Calu3 (cell line): ENCODE data around the gene PPP1R3C. TPM values are rescaled to one million over a fixed set of nuclear protein-coding genes. Genes with fewer than 3 reads are reported as not detected.

Experiments
- BruUV-seq: library from RNA; stranded (reverse); fragments of 400-500 nt; replicated peaks from 2 replicates; lab custom pipeline; 2021; lab: Mats Ljungman, UMichigan
- CTCF ChIA-PET: fragments of 300-600 bp; sonication (Branson Sonifier 250); formaldehyde crosslinking; loops from one replicate; lab custom pipeline; 2022; ENCODE audit warnings: antibody characterized with exemption; lab: Charles Lee
- DNase-seq: peaks from one replicate; pipeline ENCODE4 v3.0.0; 2022
- H3K27ac Mint-ChIP-seq: one replicate; pipeline ENCODE4 v1.8.0; 2022; ENCODE audit warnings: mixed read lengths; ENCODE audit not compliant: unreplicated experiment
- H3K27me3 Mint-ChIP-seq: one replicate; pipeline ENCODE4 v1.8.0; 2022; ENCODE audit warnings: mixed read lengths; ENCODE audit not compliant: unreplicated experiment
- H3K36me3 Mint-ChIP-seq: one replicate; pipeline ENCODE4 v1.8.0; 2022; ENCODE audit warnings: mild to moderate bottlenecking, moderate library complexity, mixed read lengths; ENCODE audit not compliant: insufficient read depth, unreplicated experiment
- H3K4me1 Mint-ChIP-seq: one replicate; pipeline ENCODE4 v1.8.0; 2022; ENCODE audit warnings: mild to moderate bottlenecking, low read depth, mixed read lengths; ENCODE audit not compliant: unreplicated experiment
- H3K4me3 Mint-ChIP-seq: one replicate; pipeline ENCODE4 v1.8.0; 2022; ENCODE audit warnings: mild to moderate bottlenecking, low read depth, moderate library complexity, mixed read lengths; ENCODE audit not compliant: unreplicated experiment
- H3K9me3 Mint-ChIP-seq: one replicate; pipeline ENCODE4 v1.8.0; 2022; ENCODE audit warnings: low read depth, mixed read lengths; ENCODE audit not compliant: unreplicated experiment
- intact Hi-C: fragments of 100-400 bp; cut with micrococcal nuclease; formaldehyde crosslinking; loops from one replicate; pipeline ENCODE4 v1.10.0; 2022; ENCODE audit not compliant: unreplicated experiment
- total RNA-seq: library from RNA; stranded (reverse); gene quantifications from 2 replicates; pipeline ENCODE4 v1.2.3, GENCODE V29; 2022
- TF ChIP-seq, protein P1 (sequence below): fragments of 200-600 bp; IDR thresholded peaks from one replicate; pipeline ENCODE4 v1.8.0; 2022; ENCODE audit warnings: antibody characterized with exemption; ENCODE audit not compliant: unreplicated experiment

Gene PPP1R3C
- total RNA-seq, 1 experiment from 2014 or later: 5.5 TPM

DNA sequence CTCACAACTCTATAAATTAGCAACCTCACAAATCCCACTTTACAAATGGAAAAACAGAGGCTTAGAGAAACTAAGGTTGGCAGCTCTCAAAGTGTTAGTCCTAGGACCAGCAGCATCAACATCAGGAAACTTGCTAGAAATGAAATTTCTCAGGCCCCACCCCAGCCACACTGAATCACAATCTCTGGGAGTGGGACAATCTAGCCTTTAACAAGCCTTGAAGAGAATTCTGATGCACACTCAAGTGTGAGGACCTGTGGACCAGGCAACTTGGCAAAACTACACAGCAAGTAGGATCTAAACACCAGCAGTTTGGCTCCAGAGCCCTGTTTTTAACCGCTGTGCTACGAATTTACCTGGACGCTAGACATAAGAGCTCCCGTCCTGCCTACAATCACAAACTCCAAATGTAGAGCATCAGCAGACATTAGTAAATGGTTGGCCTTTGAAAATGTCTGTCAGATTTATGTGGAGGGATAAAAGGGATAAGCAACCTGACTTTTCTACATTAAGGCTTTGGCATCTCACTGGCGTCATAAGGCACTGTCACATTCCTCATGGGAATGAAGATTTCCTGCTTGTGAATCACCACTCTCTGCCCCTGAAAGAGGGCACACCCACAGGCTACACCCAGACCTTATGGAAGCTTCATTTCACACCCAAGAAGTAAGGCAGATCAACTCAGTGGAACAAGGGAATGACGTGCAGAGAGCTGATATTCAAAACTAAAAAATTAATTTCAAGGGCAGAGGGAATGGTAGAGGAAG lies 34.5 kb downstream of the PPP1R3C start:
- peak overlapping the region; percentile 34 for H3K27ac Mint-ChIP-seq
- H3K27me3 Mint-ChIP-seq: no peaks in the 10 kb centered on the region
- CTCF ChIA-PET: interaction anchor here (2.2 kb wide), 1 partner anchor 34 kb away, joined by 6 read pairs; the partner anchor contains the start of gene PPP1R3C
- no peaks in the 10 kb centered on the region for H3K36me3 Mint-ChIP-seq
- peak; percentile 11 for DNase-seq
- intact Hi-C loops: loop anchor here (5.0 kb wide), 1 partner anchor 34 kb away; the partner anchor contains the start of gene PPP1R3C
- no TSS peak for BruUV-seq
- no peak overlapping the region for H3K4me3 Mint-ChIP-seq
- TF ChIP-seq, protein P1, sequence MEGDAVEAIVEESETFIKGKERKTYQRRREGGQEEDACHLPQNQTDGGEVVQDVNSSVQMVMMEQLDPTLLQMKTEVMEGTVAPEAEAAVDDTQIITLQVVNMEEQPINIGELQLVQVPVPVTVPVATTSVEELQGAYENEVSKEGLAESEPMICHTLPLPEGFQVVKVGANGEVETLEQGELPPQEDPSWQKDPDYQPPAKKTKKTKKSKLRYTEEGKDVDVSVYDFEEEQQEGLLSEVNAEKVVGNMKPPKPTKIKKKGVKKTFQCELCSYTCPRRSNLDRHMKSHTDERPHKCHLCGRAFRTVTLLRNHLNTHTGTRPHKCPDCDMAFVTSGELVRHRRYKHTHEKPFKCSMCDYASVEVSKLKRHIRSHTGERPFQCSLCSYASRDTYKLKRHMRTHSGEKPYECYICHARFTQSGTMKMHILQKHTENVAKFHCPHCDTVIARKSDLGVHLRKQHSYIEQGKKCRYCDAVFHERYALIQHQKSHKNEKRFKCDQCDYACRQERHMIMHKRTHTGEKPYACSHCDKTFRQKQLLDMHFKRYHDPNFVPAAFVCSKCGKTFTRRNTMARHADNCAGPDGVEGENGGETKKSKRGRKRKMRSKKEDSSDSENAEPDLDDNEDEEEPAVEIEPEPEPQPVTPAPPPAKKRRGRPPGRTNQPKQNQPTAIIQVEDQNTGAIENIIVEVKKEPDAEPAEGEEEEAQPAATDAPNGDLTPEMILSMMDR: no peak
- H3K9me3 Mint-ChIP-seq: peaks cover 2% of the 10 kb centered on the region
- peaks cover 55% of the 10 kb centered on the region for H3K4me1 Mint-ChIP-seq

DNA sequence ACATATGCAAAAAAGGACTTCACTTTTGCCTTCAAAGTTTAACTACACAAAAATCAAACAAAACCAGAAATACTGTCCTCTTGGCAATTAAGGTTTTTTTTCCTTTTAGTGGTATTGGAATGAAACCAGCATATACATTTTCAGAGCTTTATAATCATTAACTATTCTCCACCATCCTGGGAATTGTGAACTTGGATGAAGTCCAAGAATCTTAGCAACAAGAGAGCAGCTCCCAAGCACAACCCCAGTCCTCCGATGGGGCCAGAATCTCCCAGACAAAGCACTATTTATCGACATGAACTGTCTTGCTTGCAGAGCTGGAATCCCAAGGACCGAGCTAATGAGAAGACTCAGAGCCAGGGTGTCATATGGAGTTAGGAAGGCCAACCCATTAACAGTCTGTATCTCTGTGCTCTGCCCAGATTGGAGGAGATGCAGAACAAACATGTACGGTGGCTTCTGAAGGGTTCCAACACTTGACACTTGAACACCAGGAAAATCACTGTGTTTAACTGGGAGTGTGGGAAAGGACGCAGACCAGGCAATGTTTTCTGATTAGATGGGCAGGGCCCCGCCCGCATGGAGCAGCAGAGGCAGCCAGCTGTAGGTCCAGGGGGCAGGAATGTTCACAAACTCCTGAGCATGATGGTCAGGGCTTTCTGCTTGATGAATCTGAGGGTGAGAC lies 35.5 kb downstream of the PPP1R3C start:
- Mint-ChIP-seq H3K27ac (peak overlapping the region; percentile 76), H3K4me1 (peaks cover 56% of the 10 kb centered on the region), H3K4me3 (no peak overlapping the region), H3K27me3 (no peaks in the 10 kb centered on the region), H3K9me3 (no peaks in the 10 kb centered on the region), H3K36me3 (no peaks in the 10 kb centered on the region)
- BruUV-seq: no TSS peak
- DNase-seq: peak; percentile 24
- TF ChIP-seq, protein P1: no peak
- intact Hi-C loops: loop anchor here (5.0 kb wide), 1 partner anchor 35 kb away; the partner anchor contains the start of gene PPP1R3C
- CTCF ChIA-PET: interaction anchor here (1.4 to 2.2 kb wide), 2 partner anchors 12 to 36 kb away, joined by 5 to 6 read pairs; partner anchors contain the start of gene PPP1R3C

DNA sequence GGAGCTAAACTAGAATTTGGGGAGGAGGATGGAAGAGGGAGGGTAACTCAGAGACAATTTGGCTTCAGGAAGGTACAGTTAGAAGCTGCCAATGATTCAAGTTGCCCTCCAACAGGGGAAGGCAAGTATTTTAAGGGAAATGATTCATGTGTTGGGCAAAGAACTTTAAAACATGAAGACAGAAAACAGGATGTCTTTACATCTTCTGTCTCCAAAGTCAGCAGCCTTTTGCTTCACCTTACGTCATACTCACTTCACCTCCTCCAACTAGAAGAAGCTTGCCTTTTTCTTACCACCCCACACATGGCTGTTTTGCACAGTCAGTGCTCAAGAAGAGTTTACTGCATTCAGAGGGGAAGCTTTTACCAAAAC lies 36.1 kb downstream of the PPP1R3C start:
- no peaks in the 10 kb centered on the region for H3K9me3 Mint-ChIP-seq
- BruUV-seq: no TSS peak
- intact Hi-C loops: loop anchor here (5.0 kb wide), 1 partner anchor 35 kb away; the partner anchor contains the start of gene PPP1R3C
- no peak overlapping the region for H3K4me3 Mint-ChIP-seq
- H3K36me3 Mint-ChIP-seq: no peaks in the 10 kb centered on the region
- CTCF ChIA-PET: interaction anchor here (1.4 to 2.2 kb wide), 2 partner anchors 12 to 36 kb away, joined by 5 to 6 read pairs; partner anchors contain the start of gene PPP1R3C
- H3K27me3 Mint-ChIP-seq: no peaks in the 10 kb centered on the region
- H3K4me1 Mint-ChIP-seq: peaks cover 57% of the 10 kb centered on the region
- TF ChIP-seq, protein P1: no peak
- no peak for DNase-seq
- peak overlapping the region; percentile 76 for H3K27ac Mint-ChIP-seq

DNA sequence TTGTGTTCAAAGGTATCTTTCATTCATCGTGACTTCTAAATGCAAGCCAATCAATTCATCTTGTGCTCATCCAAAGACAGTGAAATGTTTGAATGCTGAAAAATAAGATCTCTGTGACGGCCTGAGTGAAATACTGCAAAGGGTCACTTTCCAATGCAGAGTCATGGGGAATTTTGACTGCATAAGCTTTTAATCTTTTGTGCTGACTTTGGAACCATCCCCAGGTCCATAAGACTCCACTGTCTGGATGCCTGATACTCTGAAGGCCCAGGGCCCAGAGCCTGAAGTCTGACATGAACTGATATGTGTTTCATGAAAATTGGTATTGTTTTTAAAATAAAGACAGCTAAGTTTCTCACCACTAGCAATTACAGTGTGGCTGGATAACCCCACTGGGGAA lies 39.0 kb downstream of the PPP1R3C start:
- Mint-ChIP-seq H3K27me3 (no peaks in the 10 kb centered on the region), H3K4me3 (no peak overlapping the region), H3K9me3 (no peaks in the 10 kb centered on the region), H3K4me1 (peaks cover 68% of the 10 kb centered on the region), H3K36me3 (no peaks in the 10 kb centered on the region), H3K27ac (no peak overlapping the region)
- DNase-seq: no peak
- intact Hi-C loops: no loop called here
- CTCF ChIA-PET: interaction anchor here (1.2 kb wide), 1 partner anchor 10 kb away, joined by 3 read pairs; no protein-coding TSS in a partner anchor
- no TSS peak for BruUV-seq
- TF ChIP-seq, protein P1: no peak
